Endothelial cell of umbilical vein (primary cell): ENCODE measurements around the gene MCM5. TPM values are rescaled to one million over a fixed set of nuclear protein-coding genes. Genes with fewer than 3 reads are reported as not detected.

Experiments
- BruUV-seq: library from RNA; stranded (reverse); fragments of 400-500 nt; replicated peaks from 2 replicates; lab custom pipeline; 2021; lab: Mats Ljungman, UMichigan
- CTCF ChIA-PET: fragments of 300-600, 350-600 bp; sonication (Branson Sonifier 250); formaldehyde crosslinking; loops from one replicate; lab custom pipeline; 2021; ENCODE audit warnings: antibody characterized with exemption, inconsistent platforms; lab: Charles Lee
- POLR2A ChIA-PET: fragments of 300-600, 350-600 bp; sonication (Branson Sonifier 250); formaldehyde crosslinking; loops from one replicate; lab custom pipeline; 2021; ENCODE audit warnings: antibody characterized with exemption, inconsistent platforms; lab: Charles Lee
- DNase-seq: peaks from one replicate; pipeline ENCODE4 v3.0.0-alpha.2; 2011; ENCODE audit warnings: low read depth, low spot score
- FAIRE-seq: peaks from 2 replicates; lab custom pipeline; 2011; peaks lifted over from hg19 to GRCh38; lab: Jason Lieb, UNC
- H2AFZ ChIP-seq: 2 replicates; pipeline ENCODE4 v1.6.0; 2012; ENCODE audit warnings: low read depth, low read length, control low read depth, inconsistent platforms
- H3K27ac ChIP-seq: 2 replicates; pipeline ENCODE4 v1.5.1; 2011; ENCODE audit warnings: low read depth, mild to moderate bottlenecking, control low read depth, low read length, moderate library complexity; ENCODE audit not compliant: insufficient read depth
- H3K27me3 ChIP-seq, 2 experiments: 2 replicates each; pipeline versions ENCODE4 v1.6.0 to v1.6.1; 2011; ENCODE audit warnings: low read length in 2 of 2, mixed read lengths in 1 of 2; ENCODE audit not compliant: control insufficient read depth in 2 of 2, insufficient read depth in 2 of 2
- H3K36me3 ChIP-seq, 2 experiments: 2 replicates in 1 of 2; 3 replicates in 1 of 2; pipeline ENCODE4 v1.5.1; 2011; ENCODE audit warnings: low read length in 2 of 2, mild to moderate bottlenecking in 1 of 2, moderate library complexity in 1 of 2; ENCODE audit not compliant: control insufficient read depth in 2 of 2, insufficient read depth in 2 of 2; ENCODE audit errors: extremely low read depth in 1 of 2
- H3K4me1 ChIP-seq: 3 replicates; pipeline ENCODE4 v1.5.1; 2011; ENCODE audit warnings: mild to moderate bottlenecking, low read length; ENCODE audit not compliant: control insufficient read depth, insufficient read depth; ENCODE audit errors: extremely low read depth
- H3K4me2 ChIP-seq: 2 replicates; pipeline ENCODE4 v1.6.1; 2011; ENCODE audit warnings: low read length, control low read depth, mixed read lengths; ENCODE audit not compliant: insufficient read depth
- H3K4me3 ChIP-seq, 3 experiments: fragments of 200-600 bp in 1 of 3; sonication (generic), shearing (Covaris generic) in 1 of 3; replicated peaks in 1 of 3; 2 replicates each; pipeline ENCODE4 v1.5.1; 2011 to 2016; ENCODE audit warnings: control low read depth in 3 of 3, low read length in 3 of 3, mild to moderate bottlenecking in 2 of 3, inconsistent platforms in 1 of 3, low read depth in 1 of 3, moderate library complexity in 1 of 3; ENCODE audit not compliant: insufficient read depth in 1 of 3
- H3K79me2 ChIP-seq: 2 replicates; pipeline ENCODE4 v1.6.0; 2012; ENCODE audit warnings: low read length, inconsistent platforms; ENCODE audit not compliant: control insufficient read depth, insufficient read depth
- H3K9ac ChIP-seq: replicated peaks from 2 replicates; pipeline ENCODE3; 2011; ENCODE audit warnings: low read length, control low read depth; ENCODE audit not compliant: insufficient read depth; ENCODE audit errors: extremely low read depth
- H3K9me1 ChIP-seq: replicated peaks from 3 replicates; pipeline ENCODE4 v1.6.0; 2011; ENCODE audit warnings: mild to moderate bottlenecking, low read length; ENCODE audit not compliant: control insufficient read depth, insufficient read depth; ENCODE audit errors: extremely low read depth
- H3K9me3 ChIP-seq: replicated peaks from 2 replicates; pipeline ENCODE4 v1.5.1; 2012; ENCODE audit warnings: low read length, inconsistent platforms; ENCODE audit not compliant: control insufficient read depth, insufficient read depth
- H4K20me1 ChIP-seq: replicated peaks from 2 replicates; pipeline ENCODE3; 2011; ENCODE audit warnings: mild to moderate bottlenecking, low read length; ENCODE audit not compliant: control insufficient read depth, insufficient read depth; ENCODE audit errors: extremely low read depth
- EZH2 ChIP-seq: IDR thresholded peaks from 2 replicates; pipeline ENCODE4 v1.6.1; 2012; ENCODE audit warnings: borderline replicate concordance, low read depth, mild to moderate bottlenecking, moderate library complexity, low read length, inconsistent platforms; ENCODE audit not compliant: severe bottlenecking
- FOS ChIP-seq: IDR thresholded peaks from 2 replicates; pipeline ENCODE4 v1.6.1; 2011; ENCODE audit warnings: mild to moderate bottlenecking, low read length, moderate library complexity, borderline replicate concordance; ENCODE audit not compliant: insufficient read depth
- GATA2 ChIP-seq: IDR thresholded peaks from 2 replicates; pipeline ENCODE4 v1.7.0; 2011; ENCODE audit warnings: low read depth, mild to moderate bottlenecking, moderate library complexity, mixed read lengths, low read length; ENCODE audit not compliant: insufficient read length, insufficient read depth
- JUN ChIP-seq: IDR thresholded peaks from 2 replicates; pipeline ENCODE4 v1.6.1; 2011; ENCODE audit warnings: borderline replicate concordance, low read depth; ENCODE audit not compliant: insufficient read length, insufficient read depth
- MAX ChIP-seq: IDR thresholded peaks from 2 replicates; pipeline ENCODE4 v1.6.1; 2011; ENCODE audit not compliant: insufficient read depth, insufficient read length
- MYC ChIP-seq: IDR thresholded peaks from one replicate; pipeline ENCODE4 v1.6.1; 2011; ENCODE audit warnings: mild to moderate bottlenecking, low read depth, low read length
- POLR2A ChIP-seq: IDR thresholded peaks from 2 replicates; pipeline ENCODE4 v1.6.1; 2012; ENCODE audit warnings: low read depth, mild to moderate bottlenecking, control low read depth, low read length
- POLR2AphosphoS5 ChIP-seq: IDR thresholded peaks from 2 replicates; pipeline ENCODE4 v1.6.1; 2012; ENCODE audit warnings: low read depth, mild to moderate bottlenecking, control low read depth, low read length, moderate library complexity; ENCODE audit not compliant: insufficient read depth
- dilution Hi-C: fragments of 300-500 bp; cut with MboI; formaldehyde crosslinking; loops from one replicate; pipeline ENCODE4 v1.15.0; 2019; ENCODE audit warnings: low sequenced_read_pairs; ENCODE audit not compliant: extremely low pct_ligation_motif_present
- intact Hi-C: fragments of 100-400 bp; cut with micrococcal nuclease; formaldehyde crosslinking; loops from one replicate; pipeline ENCODE4 v1.10.0; 2022
- polyA plus RNA-seq, 4 experiments: library from polyadenylated mRNA; depleted of rRNA in 3 of 4; stranded (reverse) in 3 of 4; unstranded in 1 of 4; fragments of >200 nt; gene quantifications; 2 replicates each; pipeline versions ENCODE4 v1.2.1 to v1.2.3, GENCODE V29; 2011 to 2012; ENCODE audit warnings: missing spikeins in 1 of 4
- total RNA-seq: library from RNA; stranded (reverse); gene quantifications from 2 replicates; pipeline ENCODE4 v1.2.3, GENCODE V29; 2021
- TF ChIP-seq, protein P1 (sequence below), 2 donors: IDR thresholded peaks; 1 replicate in 1 of 2; 2 replicates in 1 of 2; pipeline ENCODE4 v1.5.1; 2011; ENCODE audit warnings: low read length in 2 of 2, mild to moderate bottlenecking in 2 of 2, moderate library complexity in 2 of 2, control low read depth in 1 of 2, inconsistent platforms in 1 of 2, low read depth in 1 of 2; ENCODE audit not compliant: insufficient read depth in 1 of 2; ENCODE audit errors: extremely low read depth in 1 of 2

The MCM5 gene
- total and polyA plus RNA-seq, 2 donors (not counting 3 experiments of a cell fraction or from before 2014, with no cell fraction given) = 67.8 to 111 TPM

DNA sequence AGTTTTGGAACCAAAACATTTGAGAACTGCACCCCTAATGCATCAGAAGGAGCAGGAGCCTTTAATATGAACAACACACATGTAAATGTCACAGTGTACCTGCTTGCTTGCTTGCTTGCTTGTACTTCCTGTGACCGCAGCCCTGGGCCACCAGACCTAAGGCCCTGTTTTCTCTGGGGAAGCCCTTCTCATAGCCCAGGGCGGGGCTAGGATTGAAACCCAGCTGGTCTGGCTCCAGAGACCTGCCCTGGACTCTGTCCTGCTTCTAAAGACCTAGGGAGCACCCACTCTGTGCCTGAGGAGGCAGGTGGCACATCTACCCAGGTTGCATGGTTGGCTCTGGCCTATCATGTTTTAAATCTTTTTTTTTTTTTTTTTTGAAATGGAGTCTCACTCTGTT is 7.6 kb upstream of the MCM5 start:
- no peak overlapping the region for H3K9ac ChIP-seq
- FAIRE-seq (no peak), DNase-seq (no peak)
- intact Hi-C loops = no loop called here
- H3K27me3 ChIP-seq = no peaks in the 10 kb centered on the region
- no peaks in the 10 kb centered on the region for H3K9me1 ChIP-seq
- no TSS peak for BruUV-seq
- no peak overlapping the region for H3K27ac ChIP-seq
- no peak overlapping the region for H2AFZ ChIP-seq
- H3K4me3 ChIP-seq = no peak overlapping the region
- H3K9me3 ChIP-seq = no peaks in the 10 kb centered on the region
- dilution Hi-C loops = no loop called here
- H3K79me2 ChIP-seq = no peaks in the 10 kb centered on the region
- POLR2A ChIA-PET = interaction anchor here (0.9 kb wide), 1 partner anchor 32 kb away, joined by 3 read pairs; no protein-coding TSS in a partner anchor
- H3K4me1 ChIP-seq = peaks cover 1% of the 10 kb centered on the region
- CTCF ChIA-PET = interaction anchor here (0.9 kb wide), 1 partner anchor 12 kb away, joined by 3 read pairs; no protein-coding TSS in a partner anchor
- peaks cover 16 to 22% of the 10 kb centered on the region in 2 experiments for H3K36me3 ChIP-seq
- no peak overlapping the region for H3K4me2 ChIP-seq
- TF ChIP-seq POLR2AphosphoS5 (no peak), JUN (no peak), MAX (no peak), POLR2A (no peak), GATA2 (no peak), MYC (no peak), FOS (no peak), EZH2 (no peak)
- TF ChIP-seq, protein P1, sequence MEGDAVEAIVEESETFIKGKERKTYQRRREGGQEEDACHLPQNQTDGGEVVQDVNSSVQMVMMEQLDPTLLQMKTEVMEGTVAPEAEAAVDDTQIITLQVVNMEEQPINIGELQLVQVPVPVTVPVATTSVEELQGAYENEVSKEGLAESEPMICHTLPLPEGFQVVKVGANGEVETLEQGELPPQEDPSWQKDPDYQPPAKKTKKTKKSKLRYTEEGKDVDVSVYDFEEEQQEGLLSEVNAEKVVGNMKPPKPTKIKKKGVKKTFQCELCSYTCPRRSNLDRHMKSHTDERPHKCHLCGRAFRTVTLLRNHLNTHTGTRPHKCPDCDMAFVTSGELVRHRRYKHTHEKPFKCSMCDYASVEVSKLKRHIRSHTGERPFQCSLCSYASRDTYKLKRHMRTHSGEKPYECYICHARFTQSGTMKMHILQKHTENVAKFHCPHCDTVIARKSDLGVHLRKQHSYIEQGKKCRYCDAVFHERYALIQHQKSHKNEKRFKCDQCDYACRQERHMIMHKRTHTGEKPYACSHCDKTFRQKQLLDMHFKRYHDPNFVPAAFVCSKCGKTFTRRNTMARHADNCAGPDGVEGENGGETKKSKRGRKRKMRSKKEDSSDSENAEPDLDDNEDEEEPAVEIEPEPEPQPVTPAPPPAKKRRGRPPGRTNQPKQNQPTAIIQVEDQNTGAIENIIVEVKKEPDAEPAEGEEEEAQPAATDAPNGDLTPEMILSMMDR (IDR thresholded peaks at IDR 0.05; ENCODE audit: extremely low read depth in 1 of 2, insufficient read depth in 1 of 2, low read depth in 1 of 2, low read length in 2 of 2) = no peak
- H4K20me1 ChIP-seq = no peaks in the 10 kb centered on the region
